D721Med (cell line): Measurements from ENCODE around the gene CWC22.

ENCODE experiments used
- DNase-seq: peaks from one replicate; pipeline ENCODE4 v3.0.0; 2011; ENCODE audit warnings: low spot score; ENCODE audit not compliant: insufficient read length
- FAIRE-seq: peaks from 2 replicates; lab custom pipeline; 2011; peaks lifted over from hg19 to GRCh38; lab: Jason Lieb, UNC
- CTCF ChIP-seq: IDR thresholded peaks from 2 replicates; pipeline ENCODE4 v1.5.1; 2012; ENCODE audit warnings: mild to moderate bottlenecking, control low read depth; ENCODE audit not compliant: insufficient read depth; ENCODE audit errors: missing control alignments

Gene CWC22

GRCh38 chr2:180003559-180003958 lies 3.5 kb downstream of the CWC22 start:
- TF ChIP-seq CTCF, result no peak
- no peak for FAIRE-seq
- DNase-seq, result no peak

- FAIRE-seq (no peak), DNase-seq (no peak)
- no peak for TF ChIP-seq CTCF
These were observed 4.0 kb downstream of the CWC22 start for GRCh38 chr2:180003073-180003472.

- FAIRE-seq, result no peak
These were observed 4.8 kb downstream of the CWC22 start for GRCh38 chr2:180002198-180002770.

GRCh38 chr2:180001726-180002125 lies 5.4 kb downstream of the CWC22 start:
- DNase-seq, result no peak
- no peak for FAIRE-seq
- no peak for TF ChIP-seq CTCF

More at GRCh38 chr2:180002198-180002770, 4.8 kb downstream of the CWC22 start:
- no peak for DNase-seq
- TF ChIP-seq CTCF, result no peak

- no peak for TF ChIP-seq CTCF
- no peak for DNase-seq
- no peak for FAIRE-seq
These were observed 6.7 kb downstream of the CWC22 start for GRCh38 chr2:180000434-180000833.

- no peak for TF ChIP-seq CTCF
- no peak for DNase-seq
- no peak for FAIRE-seq
These were observed 8.1 kb downstream of the CWC22 start for GRCh38 chr2:179999000-179999399.

GRCh38 chr2:179995741-179996515 lies 11.2 kb downstream of the CWC22 start:
- TF ChIP-seq CTCF, result no peak
- no peak for DNase-seq
- no peak for FAIRE-seq
